Measurements from ENCODE around the gene CDK17. TPM values are rescaled to one million over a fixed set of nuclear protein-coding genes. Genes with fewer than 3 reads are reported as not detected.

The CDK17 gene
- total RNA-seq, 2 experiments from 2014 or later, result 38.0 to 39.4 TPM

- Mint-ChIP-seq H3K4me1 (peaks cover 51% of the 10 kb centered on the region), H3K36me3 (ENCODE audit: low read depth) (peaks cover 19% of the 10 kb centered on the region), H3K4me3 (no peak overlapping the region), H3K27ac (peak overlapping the region; percentile 51), H3K27me3 (no peaks in the 10 kb centered on the region), H3K9me3 (ENCODE audit: low read depth) (peaks cover 20% of the 10 kb centered on the region)
- no peak for ATAC-seq
- no peak for DNase-seq
- intact Hi-C loops (cut with DNase I, micrococcal nuclease), result loop anchor here in 1 of 2 experiments (5.0 kb wide), 1 partner anchor 38 kb away; no protein-coding TSS in a partner anchor
- ChIA-PET CTCF (no interaction called here), POLR2A (no interaction called here)
These were observed 61.3 kb downstream of the CDK17 start for GRCh38 chr12:96338852-96339471.

- ChIA-PET POLR2A (no interaction called here), CTCF (interaction anchor here (0.8 kb wide), 1 partner anchor 14 kb away, joined by 3 read pairs; no protein-coding TSS in a partner anchor)
- H3K9me3 Mint-ChIP-seq (ENCODE audit: low read depth), result peaks cover 12% of the 10 kb centered on the region
- peaks cover 14% of the 10 kb centered on the region for H3K36me3 Mint-ChIP-seq (ENCODE audit: low read depth)
- H3K4me1 Mint-ChIP-seq, result peaks cover 44% of the 10 kb centered on the region
- no peak for DNase-seq
- no peaks in the 10 kb centered on the region for H3K27me3 Mint-ChIP-seq
- H3K4me3 Mint-ChIP-seq, result no peak overlapping the region
- H3K27ac Mint-ChIP-seq, result no peak overlapping the region
- intact Hi-C loops (cut with DNase I, micrococcal nuclease), result loop anchor here in 1 of 2 experiments (5.0 kb wide), 1 partner anchor 39 kb away; no protein-coding TSS in a partner anchor
- ATAC-seq, result no peak
These were observed 62.3 kb downstream of the CDK17 start for GRCh38 chr12:96337953-96338352.

GRCh38 chr12:96336489-96336888, 63.8 kb downstream of the CDK17 start:
- CTCF ChIA-PET, result interaction anchor here (0.5 to 1.5 kb wide), 7 partner anchors 13 to 457 kb away, joined by 3 to 5 read pairs (median 5); no protein-coding TSS in a partner anchor
- peaks cover 11% of the 10 kb centered on the region for H3K9me3 Mint-ChIP-seq (ENCODE audit: low read depth)

GRCh38 chr12:96335270-96335669, 65.0 kb downstream of the CDK17 start:
- H3K9me3 Mint-ChIP-seq (ENCODE audit: low read depth), result peaks cover 11% of the 10 kb centered on the region
- H3K4me3 Mint-ChIP-seq, result no peak overlapping the region
- ChIA-PET POLR2A (interaction anchor here (0.5 kb wide), 2 partner anchors 12 to 150 kb away, joined by 3 to 13 read pairs; no protein-coding TSS in a partner anchor), CTCF (interaction anchor here (1.4 to 1.9 kb wide), 4 partner anchors 10 to 32 kb away, joined by 3 to 7 read pairs (median 6); no protein-coding TSS in a partner anchor)
- peak; percentile 26 for DNase-seq
- H3K4me1 Mint-ChIP-seq, result peaks cover 40% of the 10 kb centered on the region
- H3K27me3 Mint-ChIP-seq, result no peaks in the 10 kb centered on the region
- peak; percentile 92 for ATAC-seq
- intact Hi-C loops (cut with DNase I, micrococcal nuclease), result loop anchor here (1.0 to 5.0 kb wide), 3 partner anchors 42 to 65 kb away; partner anchors contain the start of gene CDK17 (in 1 of the 2)
- H3K36me3 Mint-ChIP-seq (ENCODE audit: low read depth), result peaks cover 16% of the 10 kb centered on the region
- H3K27ac Mint-ChIP-seq, result peak overlapping the region; percentile 43

More at GRCh38 chr12:96336489-96336888, 63.8 kb downstream of the CDK17 start:
- H3K4me3 Mint-ChIP-seq, result no peak overlapping the region
- no peak for DNase-seq
- H3K27me3 Mint-ChIP-seq, result no peaks in the 10 kb centered on the region
- peaks cover 14% of the 10 kb centered on the region for H3K36me3 Mint-ChIP-seq (ENCODE audit: low read depth)
- H3K27ac Mint-ChIP-seq, result no peak overlapping the region
- intact Hi-C loops (cut with DNase I, micrococcal nuclease), result loop anchor here in 1 of 2 experiments (5.0 kb wide), 1 partner anchor 41 kb away; no protein-coding TSS in a partner anchor
- POLR2A ChIA-PET, result no interaction called here
- no peak for ATAC-seq
- H3K4me1 Mint-ChIP-seq, result peaks cover 40% of the 10 kb centered on the region

- POLR2A ChIA-PET, result interaction anchor here (0.5 kb wide), 1 partner anchor 12 kb away, joined by 13 read pairs; no protein-coding TSS in a partner anchor
- Mint-ChIP-seq H3K27ac (no peak overlapping the region), H3K4me3 (no peak overlapping the region), H3K4me1 (peaks cover 46% of the 10 kb centered on the region), H3K36me3 (ENCODE audit: low read depth) (peaks cover 16% of the 10 kb centered on the region), H3K27me3 (no peaks in the 10 kb centered on the region), H3K9me3 (ENCODE audit: low read depth) (peaks cover 11% of the 10 kb centered on the region)
- no peak for ATAC-seq
- CTCF ChIA-PET, result interaction anchor here (1.4 to 1.9 kb wide), 3 partner anchors 9 to 21 kb away, joined by 3 to 7 read pairs (median 6); no protein-coding TSS in a partner anchor
- no peak for DNase-seq
- intact Hi-C loops (cut with DNase I, micrococcal nuclease), result no loop called here
These were observed 65.7 kb downstream of the CDK17 start for GRCh38 chr12:96334502-96334901.

GRCh38 chr12:96329545-96329944, 70.7 kb downstream of the CDK17 start:
- ATAC-seq (no peak), DNase-seq (no peak)
- ChIA-PET POLR2A (no interaction called here), CTCF (no interaction called here)
- intact Hi-C loops (cut with DNase I, micrococcal nuclease), result no loop called here
- Mint-ChIP-seq H3K4me3 (no peak overlapping the region), H3K4me1 (peaks cover 57% of the 10 kb centered on the region), H3K9me3 (ENCODE audit: low read depth) (no peaks in the 10 kb centered on the region), H3K36me3 (ENCODE audit: low read depth) (peaks cover 17% of the 10 kb centered on the region), H3K27ac (no peak overlapping the region), H3K27me3 (no peaks in the 10 kb centered on the region)

- Mint-ChIP-seq H3K27me3 (no peaks in the 10 kb centered on the region), H3K36me3 (ENCODE audit: low read depth) (peaks cover 19% of the 10 kb centered on the region), H3K27ac (no peak overlapping the region), H3K4me1 (peaks cover 53% of the 10 kb centered on the region), H3K4me3 (no peak overlapping the region), H3K9me3 (ENCODE audit: low read depth) (no peaks in the 10 kb centered on the region)
- ChIA-PET CTCF (no interaction called here), POLR2A (no interaction called here)
- ATAC-seq (no peak), DNase-seq (no peak)
- intact Hi-C loops (cut with DNase I, micrococcal nuclease), result no loop called here
These were observed 71.2 kb downstream of the CDK17 start for GRCh38 chr12:96329018-96329417.

GRCh38 chr12:96327889-96328288, 72.3 kb downstream of the CDK17 start:
- H3K4me3 Mint-ChIP-seq, result no peak overlapping the region
- peaks cover 49% of the 10 kb centered on the region for H3K4me1 Mint-ChIP-seq
- peaks cover 2% of the 10 kb centered on the region for H3K9me3 Mint-ChIP-seq (ENCODE audit: low read depth)
- intact Hi-C loops (cut with DNase I, micrococcal nuclease), result no loop called here
- ATAC-seq (peak; percentile 60), DNase-seq (peak; percentile 25)
- no peaks in the 10 kb centered on the region for H3K27me3 Mint-ChIP-seq
- peak overlapping the region; percentile 48 for H3K27ac Mint-ChIP-seq
- ChIA-PET CTCF (interaction anchor here (1.0 to 1.2 kb wide), 2 partner anchors 35 to 61 kb away, joined by 3 to 4 read pairs; no protein-coding TSS in a partner anchor), POLR2A (no interaction called here)
- H3K36me3 Mint-ChIP-seq (ENCODE audit: low read depth), result peaks cover 24% of the 10 kb centered on the region

GRCh38 chr12:96327346-96327745, 72.9 kb downstream of the CDK17 start:
- Mint-ChIP-seq H3K36me3 (ENCODE audit: low read depth) (peaks cover 28% of the 10 kb centered on the region), H3K9me3 (ENCODE audit: low read depth) (peaks cover 2% of the 10 kb centered on the region), H3K4me1 (peaks cover 50% of the 10 kb centered on the region), H3K4me3 (no peak overlapping the region), H3K27me3 (no peaks in the 10 kb centered on the region), H3K27ac (peak overlapping the region; percentile 48)
- intact Hi-C loops (cut with DNase I, micrococcal nuclease), result no loop called here
- peak; percentile 34 for ATAC-seq
- DNase-seq, result no peak
- ChIA-PET CTCF (interaction anchor here (0.7 to 1.2 kb wide), 3 partner anchors 14 to 62 kb away, joined by 3 to 4 read pairs (median 3); no protein-coding TSS in a partner anchor), POLR2A (no interaction called here)

- intact Hi-C loops (cut with DNase I, micrococcal nuclease), result no loop called here
- CTCF ChIA-PET, result interaction anchor here (0.7 to 0.8 kb wide), 3 partner anchors 13 to 66 kb away, joined by 3 read pairs; no protein-coding TSS in a partner anchor
- DNase-seq, result no peak
- peaks cover 56% of the 10 kb centered on the region for H3K4me1 Mint-ChIP-seq
- peak overlapping the region; percentile 4 for H3K4me3 Mint-ChIP-seq
- POLR2A ChIA-PET, result no interaction called here
- H3K27me3 Mint-ChIP-seq, result no peaks in the 10 kb centered on the region
- peak; percentile 59 for ATAC-seq
- peaks cover 6% of the 10 kb centered on the region for H3K9me3 Mint-ChIP-seq (ENCODE audit: low read depth)
- H3K27ac Mint-ChIP-seq, result peak overlapping the region; percentile 79
- H3K36me3 Mint-ChIP-seq (ENCODE audit: low read depth), result peaks cover 33% of the 10 kb centered on the region
These were observed 73.5 kb downstream of the CDK17 start for GRCh38 chr12:96326628-96327227.

GRCh38 chr12:96323906-96324305, 76.3 kb downstream of the CDK17 start:
- H3K36me3 Mint-ChIP-seq (ENCODE audit: low read depth), result peaks cover 31% of the 10 kb centered on the region
- peaks cover 39% of the 10 kb centered on the region for H3K4me1 Mint-ChIP-seq
- peaks cover 6% of the 10 kb centered on the region for H3K9me3 Mint-ChIP-seq (ENCODE audit: low read depth)
- intact Hi-C loops (cut with DNase I, micrococcal nuclease), result no loop called here
- H3K27ac Mint-ChIP-seq, result no peak overlapping the region
- DNase-seq, result no peak
- no peak for ATAC-seq
- ChIA-PET CTCF (no interaction called here), POLR2A (no interaction called here)
- H3K4me3 Mint-ChIP-seq, result no peak overlapping the region
- H3K27me3 Mint-ChIP-seq, result no peaks in the 10 kb centered on the region

Measured in activated CD4-positive, alpha-beta T cell treated with anti-CD3 and anti-CD28 coated beads for 36 hours (primary cell).